Measurements from ENCODE around the gene NFYC. TPM values are rescaled to one million over a fixed set of nuclear protein-coding genes. Genes with fewer than 3 reads are reported as not detected.

Gene NFYC
- total RNA-seq, 1 donor from 2014 or later, result 75.9 TPM

DNA sequence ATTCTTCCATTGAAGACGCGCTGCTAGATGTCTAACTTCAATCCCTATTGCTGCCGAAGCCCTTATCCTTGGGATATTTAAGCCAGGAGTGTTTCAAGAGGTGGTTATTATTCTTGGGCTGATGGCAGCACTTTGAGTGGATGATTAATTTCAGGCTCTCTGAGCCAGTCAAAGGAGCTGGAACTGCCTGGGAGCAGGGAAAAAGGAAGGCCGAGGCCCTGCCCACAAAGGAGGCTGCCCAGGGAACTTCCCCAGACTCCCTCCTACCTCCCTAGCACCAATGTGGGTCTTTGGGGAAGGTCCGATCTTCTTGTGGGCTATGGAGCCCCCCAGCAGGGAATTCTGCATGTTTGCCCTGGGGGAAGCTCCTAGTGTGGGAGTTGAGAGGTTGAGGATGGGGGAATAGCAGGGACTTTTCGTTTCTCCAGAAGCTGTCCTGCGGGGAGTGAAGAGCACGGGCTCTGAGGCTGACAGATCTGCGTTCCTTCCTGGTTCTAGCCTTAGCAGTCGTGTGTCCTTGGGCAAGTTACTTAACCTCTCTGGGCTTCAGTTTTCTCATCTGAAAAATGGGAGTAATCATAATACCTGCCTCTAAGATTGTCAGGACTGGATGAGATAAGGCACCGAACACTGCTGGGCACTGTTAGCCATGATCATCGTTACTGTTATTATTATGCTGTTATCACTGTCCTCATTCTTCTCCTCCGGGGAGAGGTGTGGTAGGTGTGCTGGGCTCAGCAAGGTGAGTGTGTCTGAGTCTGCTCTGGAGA, 98.3 kb downstream of the NFYC start:
- TF ChIP-seq, protein P1, sequence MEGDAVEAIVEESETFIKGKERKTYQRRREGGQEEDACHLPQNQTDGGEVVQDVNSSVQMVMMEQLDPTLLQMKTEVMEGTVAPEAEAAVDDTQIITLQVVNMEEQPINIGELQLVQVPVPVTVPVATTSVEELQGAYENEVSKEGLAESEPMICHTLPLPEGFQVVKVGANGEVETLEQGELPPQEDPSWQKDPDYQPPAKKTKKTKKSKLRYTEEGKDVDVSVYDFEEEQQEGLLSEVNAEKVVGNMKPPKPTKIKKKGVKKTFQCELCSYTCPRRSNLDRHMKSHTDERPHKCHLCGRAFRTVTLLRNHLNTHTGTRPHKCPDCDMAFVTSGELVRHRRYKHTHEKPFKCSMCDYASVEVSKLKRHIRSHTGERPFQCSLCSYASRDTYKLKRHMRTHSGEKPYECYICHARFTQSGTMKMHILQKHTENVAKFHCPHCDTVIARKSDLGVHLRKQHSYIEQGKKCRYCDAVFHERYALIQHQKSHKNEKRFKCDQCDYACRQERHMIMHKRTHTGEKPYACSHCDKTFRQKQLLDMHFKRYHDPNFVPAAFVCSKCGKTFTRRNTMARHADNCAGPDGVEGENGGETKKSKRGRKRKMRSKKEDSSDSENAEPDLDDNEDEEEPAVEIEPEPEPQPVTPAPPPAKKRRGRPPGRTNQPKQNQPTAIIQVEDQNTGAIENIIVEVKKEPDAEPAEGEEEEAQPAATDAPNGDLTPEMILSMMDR (IDR thresholded peaks at IDR 0.05), result no peak
- no peaks in the 10 kb centered on the region for H3K27me3 ChIP-seq
- H3K36me3 ChIP-seq, result no peaks in the 10 kb centered on the region
- peak overlapping the region; percentile 24 for H3K27ac ChIP-seq
- H3K4me1 ChIP-seq, result peaks cover 14 to 26% of the 10 kb centered on the region in 2 donors
- no peak overlapping the region for H3K4me3 ChIP-seq
- no peaks in the 10 kb centered on the region for H3K9me3 ChIP-seq
- DNase-seq (ENCODE audit: low spot score in 2 of 2), result no peak
- intact Hi-C loops (cut with DNase I), result loop anchor here (10.0 kb wide), 1 partner anchor 705 kb away; no protein-coding TSS in a partner anchor

DNA sequence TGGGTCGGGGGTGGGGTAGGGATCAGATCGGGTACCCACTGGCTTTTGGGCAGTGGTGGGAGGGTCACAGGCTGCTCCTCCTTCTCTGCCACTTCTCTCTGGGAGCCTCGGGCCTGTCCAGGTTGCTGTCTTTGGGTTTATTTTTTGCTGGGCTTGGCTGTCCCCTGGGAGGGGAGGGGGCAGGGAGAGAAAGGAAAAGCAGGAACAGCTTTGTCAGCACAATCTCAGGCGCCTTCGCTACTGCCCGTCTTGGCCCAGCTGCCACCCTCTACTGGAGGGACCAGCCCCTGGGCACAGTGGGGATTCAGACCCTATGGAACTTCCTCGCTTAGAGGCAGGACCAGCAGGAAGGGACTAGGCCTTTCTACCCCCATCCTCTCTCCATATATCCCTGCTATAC, 100.5 kb downstream of the NFYC start:
- Histone ChIP-seq H3K27ac (no peak overlapping the region), H3K27me3 (no peaks in the 10 kb centered on the region), H3K4me1 (peaks cover 12 to 24% of the 10 kb centered on the region in 2 donors), H3K36me3 (no peaks in the 10 kb centered on the region), H3K9me3 (no peaks in the 10 kb centered on the region), H3K4me3 (no peak overlapping the region)
- intact Hi-C loops (cut with DNase I), result loop anchor here (10.0 kb wide), 1 partner anchor 703 kb away; no protein-coding TSS in a partner anchor
- no peak for DNase-seq (ENCODE audit: low spot score in 2 of 2)
- TF ChIP-seq, protein P1 (IDR thresholded peaks at IDR 0.05), result no peak

DNA sequence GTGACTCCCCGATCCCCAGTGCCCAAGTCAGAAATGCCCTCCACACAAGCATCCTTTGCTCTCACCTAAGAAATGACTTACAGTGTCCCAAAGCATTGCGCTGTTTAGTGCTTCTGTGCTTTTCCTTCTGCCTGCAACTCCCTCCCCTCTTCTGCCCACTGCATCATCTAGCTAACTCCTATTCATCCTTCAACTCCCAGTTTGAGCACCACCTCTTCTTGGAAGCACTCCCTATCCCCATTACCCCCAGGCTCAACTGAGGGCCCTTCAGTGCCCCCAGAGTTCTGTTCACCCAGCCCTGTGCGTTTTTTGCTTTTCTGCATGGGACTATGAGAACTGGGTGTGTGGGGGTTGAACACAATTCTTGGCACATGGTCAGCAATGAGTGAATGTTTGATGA, 102.1 kb downstream of the NFYC start:
- TF ChIP-seq, protein P1 (IDR thresholded peaks at IDR 0.05), result no peak
- Histone ChIP-seq H3K27me3 (no peaks in the 10 kb centered on the region), H3K27ac (no peak overlapping the region), H3K4me3 (no peak overlapping the region), H3K9me3 (no peaks in the 10 kb centered on the region), H3K4me1 (peaks cover 19 to 37% of the 10 kb centered on the region in 2 donors), H3K36me3 (no peaks in the 10 kb centered on the region)
- intact Hi-C loops (cut with DNase I), result loop anchor here (10.0 kb wide), 1 partner anchor 701 kb away; no protein-coding TSS in a partner anchor
- DNase-seq (ENCODE audit: low spot score in 2 of 2), result no peak

DNA sequence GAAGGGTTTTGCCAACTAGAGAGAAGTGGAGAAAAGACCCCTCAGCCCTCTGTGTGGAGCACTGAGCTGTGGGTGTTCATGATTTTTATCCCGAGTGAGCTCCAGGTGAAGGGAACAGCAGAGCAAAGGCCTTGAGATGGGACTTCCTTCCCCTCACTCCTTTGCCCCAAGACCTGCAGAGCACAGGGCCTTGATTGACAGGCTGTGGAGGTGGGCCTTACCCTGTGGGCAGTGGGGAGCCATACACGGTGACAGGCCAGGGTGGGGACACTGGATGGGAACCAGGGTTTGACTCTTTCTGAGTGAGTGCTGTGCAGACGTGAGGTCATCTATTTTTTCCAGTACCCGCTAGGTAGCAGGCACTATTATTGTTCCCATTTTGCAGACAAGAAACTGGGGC, 102.5 kb downstream of the NFYC start:
- no peak overlapping the region for H3K4me3 ChIP-seq
- no peaks in the 10 kb centered on the region for H3K9me3 ChIP-seq
- intact Hi-C loops (cut with DNase I), result loop anchor here (10.0 kb wide), 1 partner anchor 701 kb away; no protein-coding TSS in a partner anchor
- DNase-seq (ENCODE audit: low spot score in 2 of 2), result no peak
- no peak overlapping the region for H3K27ac ChIP-seq
- TF ChIP-seq, protein P1 (IDR thresholded peaks at IDR 0.05), result no peak
- no peaks in the 10 kb centered on the region for H3K27me3 ChIP-seq
- peaks cover 20 to 40% of the 10 kb centered on the region in 2 donors for H3K4me1 ChIP-seq
- no peaks in the 10 kb centered on the region for H3K36me3 ChIP-seq

DNA sequence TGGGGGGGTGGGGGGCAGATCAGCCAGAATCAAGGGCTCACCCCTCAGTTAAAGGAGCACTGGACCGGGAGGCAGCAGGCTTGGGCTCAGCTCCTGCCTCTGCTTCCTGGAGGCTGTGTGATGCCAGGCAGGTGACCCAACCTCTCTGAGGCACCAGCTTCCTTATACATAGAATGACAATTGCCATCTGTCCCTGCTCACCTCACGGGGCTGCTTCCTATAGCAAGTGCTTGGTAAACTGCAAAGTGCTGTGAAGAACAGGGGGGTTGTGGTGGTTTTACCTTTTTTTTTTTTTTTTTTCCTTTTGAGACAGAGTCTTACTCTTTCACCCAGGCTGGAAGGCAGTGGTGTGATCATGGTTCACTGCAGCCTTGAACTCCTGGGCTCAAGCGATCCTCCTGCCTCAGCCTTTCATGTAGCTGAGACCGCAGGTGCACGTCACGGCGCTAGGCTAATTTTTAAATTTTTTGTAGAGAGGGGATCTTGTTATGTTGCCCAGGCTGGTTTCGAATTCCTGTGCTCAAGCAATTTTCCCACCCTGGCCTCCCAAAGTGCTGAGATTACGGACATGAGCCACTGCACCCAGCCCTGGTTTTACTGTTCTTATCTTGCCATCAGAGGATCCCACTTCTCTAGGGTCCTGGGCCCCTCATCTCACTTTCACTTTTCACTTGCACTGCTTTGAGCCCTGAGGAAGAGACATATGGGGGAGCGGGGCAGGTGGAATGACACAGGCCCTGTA, 103.6 kb downstream of the NFYC start:
- Histone ChIP-seq H3K27me3 (no peaks in the 10 kb centered on the region), H3K9me3 (no peaks in the 10 kb centered on the region), H3K27ac (peak overlapping the region; percentile 19 to 63), H3K4me3 (no peak overlapping the region), H3K36me3 (no peaks in the 10 kb centered on the region), H3K4me1 (peaks cover 23 to 45% of the 10 kb centered on the region in 2 donors)
- TF ChIP-seq, protein P1 (IDR thresholded peaks at IDR 0.05), result no peak
- intact Hi-C loops (cut with DNase I), result loop anchor here (10.0 kb wide), 1 partner anchor 700 kb away; no protein-coding TSS in a partner anchor
- no peak for DNase-seq (ENCODE audit: low spot score in 2 of 2)
